GM19351 (cell line): Measurements from ENCODE around the gene NDE1.

Source experiments
- ATAC-seq: cut with Tn5 transposase; IDR thresholded peaks from one replicate; pipeline ENCODE4 v1.9.1; 2021; ENCODE audit warnings: mild to moderate bottlenecking, moderate library complexity; ENCODE audit not compliant: unreplicated experiment

Gene NDE1

DNA sequence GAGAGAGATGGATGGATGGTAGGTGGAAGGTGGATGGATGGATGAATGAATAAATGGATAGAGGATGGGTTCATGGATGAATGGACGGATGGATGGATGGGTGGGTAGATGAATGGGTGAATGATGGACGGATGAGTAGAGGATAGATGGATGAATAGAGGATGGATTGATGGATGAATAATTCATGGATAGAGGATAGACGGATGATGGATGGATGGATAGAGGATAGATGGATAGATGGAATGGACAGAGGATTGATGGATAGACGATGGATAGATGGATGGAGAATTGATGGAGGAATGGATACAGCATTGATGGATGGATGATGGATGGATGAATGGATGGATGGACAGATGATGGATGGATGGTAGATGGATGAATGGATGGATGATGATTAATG lies 115.1 kb downstream of the NDE1 start:
- ATAC-seq, result no peak

DNA sequence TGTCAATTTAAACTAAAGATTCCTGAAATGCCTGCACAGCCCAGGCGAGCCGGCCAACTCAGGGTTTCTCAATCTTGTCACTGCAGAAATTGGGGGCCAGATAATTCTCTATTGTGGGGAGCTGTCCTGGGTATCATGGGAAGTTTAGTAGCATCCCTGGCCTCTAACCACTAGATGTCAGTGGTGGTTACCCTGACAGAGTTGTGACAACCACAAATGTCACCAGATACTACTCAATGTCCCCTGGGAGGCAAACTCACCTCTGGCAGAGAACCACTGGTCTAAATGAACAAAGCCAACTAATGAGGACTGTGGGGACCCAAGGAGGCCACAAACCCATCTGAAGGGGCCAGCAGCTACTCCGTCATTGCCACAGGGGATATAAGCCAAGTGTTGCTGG lies 115.8 kb downstream of the NDE1 start:
- no peak for ATAC-seq

DNA sequence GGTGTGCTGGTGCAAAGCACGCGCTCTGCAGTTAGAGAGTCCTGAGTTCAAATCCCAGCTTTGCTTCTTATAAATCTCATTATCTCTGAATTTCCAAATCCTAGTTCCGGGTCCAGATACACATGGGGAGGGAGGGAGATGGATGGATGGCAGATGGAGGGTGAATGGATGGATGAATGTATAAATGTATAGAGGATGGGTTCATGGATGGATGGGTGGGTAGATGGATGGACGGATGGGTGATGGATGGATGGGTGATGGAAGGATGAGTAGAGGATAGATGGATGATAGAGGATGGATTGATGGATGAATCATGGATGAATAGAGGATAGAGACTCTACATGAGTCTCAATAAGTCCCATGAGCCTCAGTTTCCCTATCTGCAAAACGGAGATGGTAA lies 116.9 kb downstream of the NDE1 start:
- no peak for ATAC-seq

DNA sequence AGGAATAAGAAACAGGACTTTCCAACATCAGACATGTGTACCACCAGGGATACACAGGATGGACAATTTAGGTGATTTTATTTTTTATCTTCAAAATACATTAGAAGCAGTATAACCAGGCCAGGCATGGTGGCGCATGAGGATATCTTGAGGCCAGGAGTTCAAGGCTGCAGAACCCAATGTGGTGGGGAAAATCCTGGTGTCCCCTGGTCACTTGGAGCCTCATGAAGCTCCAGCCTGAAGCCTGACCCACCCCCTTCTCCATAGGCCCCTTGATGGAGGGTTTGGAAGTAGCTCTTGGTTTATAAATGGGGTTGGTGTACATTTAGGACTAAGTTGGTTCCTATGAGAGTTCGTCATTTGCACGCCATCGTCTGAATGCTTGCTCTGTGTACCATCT lies 118.2 kb downstream of the NDE1 start:
- ATAC-seq, result no peak

DNA sequence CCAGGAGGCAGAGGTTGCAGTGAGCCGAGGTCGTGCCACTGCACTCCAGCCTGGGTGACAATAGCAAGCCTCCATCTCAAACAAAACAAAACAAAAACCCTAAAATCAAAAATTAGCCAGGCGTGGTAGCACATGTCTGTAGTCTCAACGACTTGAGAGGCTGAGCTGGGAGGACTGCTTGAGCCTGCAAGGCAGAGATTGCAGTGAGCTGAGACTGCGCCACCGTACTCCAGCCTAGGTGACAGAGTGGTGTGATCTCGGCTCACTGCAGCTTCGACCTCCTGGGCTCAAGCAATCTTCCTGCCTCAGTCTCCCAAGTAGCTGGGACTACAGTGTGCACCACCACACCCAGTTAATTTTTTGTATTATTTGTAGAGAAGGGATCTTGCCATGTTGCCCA lies 119.2 kb downstream of the NDE1 start:
- no peak for ATAC-seq

DNA sequence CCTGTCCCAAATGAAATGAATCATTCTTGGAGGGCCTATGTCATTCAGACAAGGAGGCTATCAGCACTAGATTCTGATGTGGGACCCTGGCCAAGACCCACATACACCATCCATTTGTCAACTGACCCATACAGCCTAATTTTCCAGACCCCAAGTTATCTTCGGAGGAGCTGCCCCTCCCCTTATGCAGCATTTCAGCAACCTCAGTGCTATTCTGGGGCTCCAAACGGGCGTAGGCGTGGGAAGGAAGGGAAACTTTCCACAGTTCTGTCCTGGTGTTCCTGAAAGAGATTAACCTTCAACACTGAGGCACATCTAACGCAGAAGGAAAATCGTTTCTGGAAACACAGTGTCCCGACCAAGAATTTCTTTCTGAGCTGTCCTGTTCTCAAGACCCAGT lies 120.1 kb downstream of the NDE1 start:
- no peak for ATAC-seq

DNA sequence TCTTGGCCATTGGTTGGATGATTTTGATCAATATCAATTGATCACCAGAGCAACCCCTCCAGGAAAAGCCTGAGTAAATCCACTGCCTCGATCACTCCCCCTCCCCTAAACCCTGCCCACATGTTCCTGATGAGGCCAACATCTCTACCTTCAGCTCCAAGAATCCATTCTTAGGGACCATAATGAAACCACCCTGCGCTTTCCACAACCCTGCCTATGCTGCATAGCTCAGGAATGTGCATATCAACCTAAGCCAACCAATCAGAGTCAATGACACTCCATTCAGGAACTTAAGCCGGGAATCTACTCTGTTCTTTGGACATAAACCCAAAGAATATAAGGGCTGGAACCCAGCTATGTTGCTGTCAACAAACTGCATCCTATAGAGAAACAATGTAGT lies 120.5 kb downstream of the NDE1 start:
- no peak for ATAC-seq

DNA sequence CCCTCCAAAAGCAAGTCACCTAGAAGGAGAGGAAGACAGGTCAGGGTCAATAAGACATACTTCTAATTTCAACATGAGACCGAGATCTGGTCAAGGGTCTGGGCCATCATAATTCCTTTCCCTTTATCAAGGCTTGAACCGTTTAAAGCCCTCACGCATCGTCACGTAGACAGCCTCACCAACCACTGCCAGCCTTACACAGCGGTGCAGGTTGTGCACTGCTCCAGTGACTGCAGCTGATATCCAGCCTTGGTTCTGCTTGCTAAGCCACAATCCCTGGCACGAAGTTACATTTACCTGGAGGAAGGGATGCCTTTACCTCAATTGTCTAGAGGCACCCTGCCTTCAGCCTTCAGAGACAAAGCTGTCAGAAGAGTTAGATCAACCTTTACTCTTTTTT lies 121.6 kb downstream of the NDE1 start:
- no peak for ATAC-seq

DNA sequence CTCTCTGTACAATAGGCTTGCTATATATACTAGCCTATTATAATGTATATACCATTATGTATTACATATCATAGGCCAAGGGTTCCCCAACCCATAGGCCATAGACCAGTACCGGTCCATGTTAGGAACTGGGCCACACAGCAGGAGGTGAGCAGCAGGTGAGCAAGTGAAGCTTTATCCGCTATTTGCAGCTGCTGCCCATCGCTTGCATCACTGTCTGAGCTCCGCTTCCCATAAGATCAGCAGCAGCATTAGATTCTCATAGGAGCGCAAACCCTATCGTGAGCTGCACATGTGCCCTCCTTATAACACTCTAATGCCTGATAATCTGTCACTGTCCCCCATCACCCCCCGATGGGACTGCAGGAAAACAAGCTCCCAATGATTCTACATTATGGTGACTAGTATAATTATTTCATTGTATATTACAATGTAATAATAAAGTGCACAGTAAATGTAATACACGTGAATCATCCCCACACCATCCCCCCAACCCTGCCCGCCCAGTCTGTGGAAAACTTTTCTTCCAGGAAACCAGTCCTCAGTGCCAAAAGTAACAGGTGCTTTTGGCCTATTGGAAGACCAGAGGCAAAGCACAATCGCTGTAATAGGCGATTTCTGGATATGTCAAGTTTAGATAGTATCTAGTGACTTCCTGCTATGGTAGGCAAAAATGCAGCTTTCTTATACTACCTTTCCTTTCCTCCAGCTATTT lies 122.7 kb downstream of the NDE1 start:
- ATAC-seq, result no peak

DNA sequence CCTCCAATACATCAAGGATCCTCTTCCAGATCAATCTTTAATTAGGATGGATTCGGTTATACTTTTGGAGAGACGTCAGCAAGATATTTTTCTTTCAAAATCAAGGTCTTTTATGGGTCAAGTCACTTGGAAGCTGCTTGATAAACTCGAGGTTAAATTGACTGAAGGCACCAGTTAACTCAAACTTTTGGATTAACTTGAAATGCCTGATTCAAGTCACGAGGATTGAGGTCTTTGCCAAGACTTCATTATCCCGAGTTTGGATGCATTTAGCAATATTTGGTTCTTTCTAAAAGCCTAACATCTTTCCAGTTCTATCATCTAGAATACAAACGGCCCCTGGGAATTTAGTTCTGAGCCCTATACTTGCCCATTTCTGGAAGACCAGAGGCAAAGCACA lies 123.9 kb downstream of the NDE1 start:
- no peak for ATAC-seq

DNA sequence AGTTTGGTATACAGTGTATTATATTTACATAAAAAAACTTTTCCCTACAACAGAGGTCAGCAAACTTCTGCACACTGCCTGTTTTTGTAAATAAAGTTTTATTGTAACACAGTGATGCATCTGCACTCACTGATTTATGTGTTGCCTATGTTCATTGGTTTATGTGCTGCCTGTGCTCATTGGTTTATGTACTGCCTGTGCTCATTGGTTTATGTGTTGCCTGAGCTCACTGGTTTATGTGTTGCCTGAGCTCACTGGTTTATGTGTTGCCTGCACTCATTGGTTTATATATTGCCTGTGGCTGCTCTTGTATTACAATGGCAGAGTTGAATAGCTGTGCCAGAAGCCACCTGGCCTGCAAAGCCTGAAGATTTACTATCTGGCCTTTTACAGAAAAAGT lies 125.2 kb downstream of the NDE1 start:
- ATAC-seq, result no peak

DNA sequence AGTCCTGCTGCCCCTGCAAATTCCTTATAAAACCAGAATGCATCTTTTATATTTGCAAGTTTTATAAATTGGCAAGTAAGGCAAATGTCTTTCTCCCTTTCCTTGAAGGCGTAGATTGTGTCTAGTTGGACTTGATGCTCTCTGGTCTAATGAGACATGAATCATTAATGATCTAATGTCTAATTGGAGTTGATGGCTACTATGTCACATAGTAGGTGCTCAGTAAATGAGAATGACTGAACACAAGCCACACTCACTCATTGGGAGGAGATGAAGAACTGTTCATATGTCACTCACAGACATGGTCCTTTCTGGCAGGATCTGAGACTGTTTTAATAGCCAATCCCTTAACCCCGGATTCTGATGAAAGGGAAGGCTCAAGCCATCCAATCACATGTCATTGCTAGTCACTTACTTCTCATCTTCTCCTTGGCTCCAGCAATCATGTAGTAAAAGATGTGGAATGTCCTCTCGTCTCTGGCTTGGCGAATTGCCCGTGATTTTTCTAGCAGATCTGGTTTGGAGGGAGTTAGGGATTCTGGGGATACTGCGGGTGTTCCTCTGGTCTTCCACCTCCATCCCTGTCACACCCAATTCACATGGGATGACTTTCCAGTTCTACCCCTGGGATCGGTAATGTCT lies 125.7 kb downstream of the NDE1 start:
- ATAC-seq, result no peak
